SK-N-SH (cell line): ENCODE measurements around the gene PKP1. TPM values are rescaled to one million over a fixed set of nuclear protein-coding genes. Genes with fewer than 3 reads are reported as not detected.
A peak's percentile ranks its signal among the peaks of the same experiment; 100 is the strongest.

ENCODE experiments used
- CTCF ChIA-PET: fragments of 300-600, 350-600 bp; formaldehyde crosslinking; extraction: SDS; loops from one replicate; lab custom pipeline; 2021; lab: Yijun Ruan, JAX
- POLR2A ChIA-PET: fragments of 350-600 bp; sonication (Branson Sonifier 250); formaldehyde crosslinking; extraction: SDS; loops from one replicate; lab custom pipeline; 2020; ENCODE audit warnings: antibody characterized with exemption, inconsistent platforms; lab: Yijun Ruan, JAX
- DNase-seq: peaks from one replicate; pipeline ENCODE4 v3.0.0; 2012
- H2AFZ ChIP-seq: fragments of 200-600 bp; sonication (generic); 2 replicates; pipeline ENCODE4 v1.8.1; 2016; ENCODE audit warnings: antibody characterized with exemption, mild to moderate bottlenecking, low read depth
- H3F3A ChIP-seq: fragments of 200-600 bp; sonication (generic); replicated peaks from 2 replicates; pipeline ENCODE3; 2016; ENCODE audit warnings: antibody characterized with exemption, mild to moderate bottlenecking; ENCODE audit not compliant: insufficient read depth
- H3K27ac ChIP-seq, 2 experiments: fragments of 200-500 bp in 1 of 2; fragments of 200-600 bp in 1 of 2; sonication (Bioruptor generic) in 1 of 2; sonication (generic), shearing (Covaris generic) in 1 of 2; 2 replicates each; pipeline versions ENCODE4 v1.5.1 to v1.6.1; 2014 to 2016; ENCODE audit warnings: low read depth in 2 of 2, inconsistent platforms in 1 of 2, low read length in 1 of 2, mild to moderate bottlenecking in 1 of 2, mixed read lengths in 1 of 2
- H3K27me3 ChIP-seq: fragments of 200-600 bp; sonication (generic), shearing (Covaris generic); 2 replicates; pipeline ENCODE4 v1.6.1; 2016; ENCODE audit warnings: mixed run types; ENCODE audit not compliant: insufficient read depth
- H3K36me3 ChIP-seq, 2 experiments: fragments of 200-500 bp in 1 of 2; fragments of 200-600 bp in 1 of 2; sonication (Bioruptor generic) in 1 of 2; sonication (generic) in 1 of 2; replicated peaks in 1 of 2; 2 replicates each; pipeline versions ENCODE3 to v1.5.1; 2014 to 2016; ENCODE audit warnings: low read length in 1 of 2, mild to moderate bottlenecking in 1 of 2; ENCODE audit not compliant: insufficient read depth in 2 of 2, control insufficient read depth in 1 of 2
- H3K4me1 ChIP-seq, 2 experiments: fragments of 200-500 bp in 1 of 2; fragments of 200-600 bp in 1 of 2; sonication (Bioruptor generic) in 1 of 2; sonication (generic), shearing (Covaris generic) in 1 of 2; 2 replicates each; pipeline versions ENCODE4 v1.5.1 to v1.6.1; 2014 to 2016; ENCODE audit warnings: low read depth in 1 of 2, low read length in 1 of 2, mixed run types in 1 of 2; ENCODE audit not compliant: insufficient read depth in 2 of 2, control insufficient read depth in 1 of 2
- H3K4me2 ChIP-seq: fragments of 200-600 bp; sonication (generic), shearing (Covaris generic); 2 replicates; pipeline ENCODE4 v1.6.1; 2017; ENCODE audit warnings: mixed run types
- H3K4me3 ChIP-seq, 2 experiments: fragments of 200-500 bp in 1 of 2; fragments of 200-600 bp in 1 of 2; sonication (Bioruptor generic) in 1 of 2; sonication (generic), shearing (Covaris generic) in 1 of 2; 2 replicates each; pipeline versions ENCODE4 v1.5.1 to v1.8.1; 2014 to 2016; ENCODE audit warnings: low read depth in 2 of 2, inconsistent platforms in 1 of 2, low read length in 1 of 2, mild to moderate bottlenecking in 1 of 2, mixed read lengths in 1 of 2, moderate library complexity in 1 of 2
- H3K79me2 ChIP-seq: fragments of 200-600 bp; sonication (generic); 2 replicates; pipeline ENCODE4 v1.8.1; 2017; ENCODE audit warnings: mild to moderate bottlenecking; ENCODE audit not compliant: insufficient read depth
- H3K9ac ChIP-seq: fragments of 200-600 bp; sonication (generic); 2 replicates; pipeline ENCODE4 v1.6.1; 2017; ENCODE audit warnings: mixed run types
- H3K9me2 ChIP-seq: fragments of 200-600 bp; sonication (generic); 2 replicates; pipeline ENCODE4 v1.6.1; 2017; ENCODE audit warnings: mixed run types
- H3K9me3 ChIP-seq: fragments of 200-600 bp; sonication (generic); 2 replicates; pipeline ENCODE4 v1.6.1; 2017; ENCODE audit warnings: mixed run types, mild to moderate bottlenecking, moderate library complexity
- H4K20me1 ChIP-seq: fragments of 200-600 bp; sonication (generic); 2 replicates; pipeline ENCODE4 v1.6.1; 2017; ENCODE audit warnings: mild to moderate bottlenecking, mixed run types; ENCODE audit not compliant: insufficient read depth
- MXI1 ChIP-seq: IDR thresholded peaks from 2 replicates; pipeline ENCODE4 v1.6.1; 2012; ENCODE audit warnings: mild to moderate bottlenecking, low read depth, low read length, improper control_type of control experiment
- RXRA ChIP-seq: IDR thresholded peaks from 2 replicates; pipeline ENCODE4 v1.4.0; 2012; ENCODE audit warnings: low read depth, mild to moderate bottlenecking, borderline replicate concordance
- SIN3A ChIP-seq: IDR thresholded peaks from 2 replicates; pipeline ENCODE4 v1.6.1; 2012; ENCODE audit warnings: low read depth, mild to moderate bottlenecking, low read length, moderate library complexity, borderline replicate concordance
- TEAD4 ChIP-seq: IDR thresholded peaks from 2 replicates; pipeline ENCODE4 v1.4.0; 2012; ENCODE audit warnings: mild to moderate bottlenecking, borderline replicate concordance; ENCODE audit not compliant: insufficient read depth
- WGBS: methylation state at CpG from one replicate; pipeline ENCODE4 v1.1.6; 2017; ENCODE audit warnings: low lambda C conversion rate; 5-methylcytosine and 5-hydroxymethylcytosine counted together
- polyA plus RNA-seq, 3 experiments: library from polyadenylated mRNA; depleted of rRNA; stranded (reverse); fragments of >200 nt; gene quantifications; 2 replicates each; pipeline ENCODE4 v1.2.3, GENCODE V29; 2012
- TF ChIP-seq, protein P1 (sequence below): IDR thresholded peaks from 2 replicates; pipeline ENCODE4 v1.6.1; 2012; ENCODE audit warnings: mild to moderate bottlenecking, low read depth, low read length, moderate library complexity
- TF ChIP-seq, protein P2 (sequence below): IDR thresholded peaks from 2 replicates; pipeline ENCODE4 v1.4.0; 2012; ENCODE audit warnings: low read depth, borderline replicate concordance
- TF ChIP-seq, protein P3 (sequence below): fragments of 150-350 bp; IDR thresholded peaks from 2 replicates; pipeline ENCODE4 v1.6.1; 2016; ENCODE audit warnings: mild to moderate bottlenecking, low read depth, low read length

PKP1 gene
- polyA plus RNA-seq, 1 of the 3 experiments (the other 2 are of a cell fraction): not detected

DNA sequence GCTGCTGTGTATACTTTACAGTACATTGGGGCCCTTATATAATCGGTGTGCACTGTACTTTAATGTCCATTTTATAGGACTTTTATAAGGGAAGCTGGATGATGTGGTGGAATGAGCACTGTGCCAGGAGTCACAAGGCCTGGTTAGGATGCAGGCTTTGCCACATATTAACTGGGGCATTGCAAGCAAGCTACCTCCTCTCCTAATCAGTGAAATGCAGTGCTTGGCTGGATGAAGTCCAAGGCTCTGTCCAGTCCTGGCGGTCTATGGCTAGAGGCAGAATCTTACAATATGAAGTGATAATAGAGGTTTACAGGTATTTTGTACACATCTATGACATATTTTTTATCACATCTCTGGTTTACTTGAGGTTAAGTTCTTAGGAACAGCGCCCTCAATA lies 1.7 kb upstream of the PKP1 start:
- 74% methylated on average over 3 of the region's 3 CpGs for WGBS
- no peaks in the 10 kb centered on the region for H4K20me1 ChIP-seq
- no peak for TF ChIP-seq MXI1
- no peak for TF ChIP-seq SIN3A
- TF ChIP-seq, protein P1, sequence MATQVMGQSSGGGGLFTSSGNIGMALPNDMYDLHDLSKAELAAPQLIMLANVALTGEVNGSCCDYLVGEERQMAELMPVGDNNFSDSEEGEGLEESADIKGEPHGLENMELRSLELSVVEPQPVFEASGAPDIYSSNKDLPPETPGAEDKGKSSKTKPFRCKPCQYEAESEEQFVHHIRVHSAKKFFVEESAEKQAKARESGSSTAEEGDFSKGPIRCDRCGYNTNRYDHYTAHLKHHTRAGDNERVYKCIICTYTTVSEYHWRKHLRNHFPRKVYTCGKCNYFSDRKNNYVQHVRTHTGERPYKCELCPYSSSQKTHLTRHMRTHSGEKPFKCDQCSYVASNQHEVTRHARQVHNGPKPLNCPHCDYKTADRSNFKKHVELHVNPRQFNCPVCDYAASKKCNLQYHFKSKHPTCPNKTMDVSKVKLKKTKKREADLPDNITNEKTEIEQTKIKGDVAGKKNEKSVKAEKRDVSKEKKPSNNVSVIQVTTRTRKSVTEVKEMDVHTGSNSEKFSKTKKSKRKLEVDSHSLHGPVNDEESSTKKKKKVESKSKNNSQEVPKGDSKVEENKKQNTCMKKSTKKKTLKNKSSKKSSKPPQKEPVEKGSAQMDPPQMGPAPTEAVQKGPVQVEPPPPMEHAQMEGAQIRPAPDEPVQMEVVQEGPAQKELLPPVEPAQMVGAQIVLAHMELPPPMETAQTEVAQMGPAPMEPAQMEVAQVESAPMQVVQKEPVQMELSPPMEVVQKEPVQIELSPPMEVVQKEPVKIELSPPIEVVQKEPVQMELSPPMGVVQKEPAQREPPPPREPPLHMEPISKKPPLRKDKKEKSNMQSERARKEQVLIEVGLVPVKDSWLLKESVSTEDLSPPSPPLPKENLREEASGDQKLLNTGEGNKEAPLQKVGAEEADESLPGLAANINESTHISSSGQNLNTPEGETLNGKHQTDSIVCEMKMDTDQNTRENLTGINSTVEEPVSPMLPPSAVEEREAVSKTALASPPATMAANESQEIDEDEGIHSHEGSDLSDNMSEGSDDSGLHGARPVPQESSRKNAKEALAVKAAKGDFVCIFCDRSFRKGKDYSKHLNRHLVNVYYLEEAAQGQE: peak; percentile 69; the same call in 1 of the 2 replicates
- no peak overlapping the region for H3K27ac ChIP-seq
- H3K9me2 ChIP-seq: no peaks in the 10 kb centered on the region
- no peak overlapping the region for H3K9ac ChIP-seq
- H3K79me2 ChIP-seq: no peaks in the 10 kb centered on the region
- H3K36me3 ChIP-seq: no peaks in the 10 kb centered on the region
- POLR2A ChIA-PET: no interaction called here
- H3F3A ChIP-seq: no peaks in the 10 kb centered on the region
- no peak overlapping the region for H3K4me3 ChIP-seq
- CTCF ChIA-PET: interaction anchor here (0.9 to 3.0 kb wide), 9 partner anchors 9 to 83 kb away, joined by 3 to 12 read pairs (median 3); no protein-coding TSS in a partner anchor
- peaks cover 0 to 17% of the 10 kb centered on the region in 2 experiments; a peak in 2 of 4 replicates for H3K4me1 ChIP-seq
- H2AFZ ChIP-seq: no peak overlapping the region
- H3K4me2 ChIP-seq: no peak overlapping the region
- DNase-seq: peak; percentile 60
- peaks cover 5% of the 10 kb centered on the region; the same call in 1 of the 2 replicates for H3K27me3 ChIP-seq
- H3K9me3 ChIP-seq: no peaks in the 10 kb centered on the region

DNA sequence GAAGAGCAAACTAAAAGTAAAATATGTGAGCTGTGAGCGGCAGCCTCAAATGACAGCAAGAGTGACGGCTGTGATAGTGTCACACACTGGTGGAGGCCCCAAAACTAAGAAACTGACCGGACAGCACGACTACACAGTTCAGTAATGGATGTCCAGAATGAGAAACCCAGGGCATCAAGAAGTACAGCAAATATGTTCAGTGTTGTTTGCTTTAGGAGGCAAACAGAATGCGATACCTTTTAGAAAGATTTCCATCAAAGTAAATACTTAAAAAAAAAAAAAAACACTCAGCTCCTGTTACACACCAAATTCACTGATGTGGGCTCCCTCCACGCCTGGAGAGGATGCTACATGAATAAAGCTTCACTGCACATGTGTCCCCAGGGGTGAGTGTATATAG lies 1.1 kb upstream of the PKP1 start:
- H3K27ac ChIP-seq: no peak overlapping the region
- no peak overlapping the region for H2AFZ ChIP-seq
- no peak overlapping the region for H3K4me3 ChIP-seq
- no peak overlapping the region for H3K4me2 ChIP-seq
- WGBS: 62% methylated on average over 6 of the region's 6 CpGs
- no peaks in the 10 kb centered on the region for H3K36me3 ChIP-seq
- H3K9me2 ChIP-seq: no peaks in the 10 kb centered on the region
- DNase-seq: no peak
- ChIA-PET CTCF (interaction anchor here (0.6 to 3.0 kb wide), 8 partner anchors 8 to 231 kb away, joined by 3 to 12 read pairs (median 4); no protein-coding TSS in a partner anchor), POLR2A (no interaction called here)
- no peaks in the 10 kb centered on the region for H3K79me2 ChIP-seq
- H4K20me1 ChIP-seq: no peaks in the 10 kb centered on the region
- peaks cover 0 to 17% of the 10 kb centered on the region in 2 experiments; a peak in 2 of 4 replicates for H3K4me1 ChIP-seq
- TF ChIP-seq TEAD4 (no peak), RXRA (no peak)
- TF ChIP-seq, protein P2, sequence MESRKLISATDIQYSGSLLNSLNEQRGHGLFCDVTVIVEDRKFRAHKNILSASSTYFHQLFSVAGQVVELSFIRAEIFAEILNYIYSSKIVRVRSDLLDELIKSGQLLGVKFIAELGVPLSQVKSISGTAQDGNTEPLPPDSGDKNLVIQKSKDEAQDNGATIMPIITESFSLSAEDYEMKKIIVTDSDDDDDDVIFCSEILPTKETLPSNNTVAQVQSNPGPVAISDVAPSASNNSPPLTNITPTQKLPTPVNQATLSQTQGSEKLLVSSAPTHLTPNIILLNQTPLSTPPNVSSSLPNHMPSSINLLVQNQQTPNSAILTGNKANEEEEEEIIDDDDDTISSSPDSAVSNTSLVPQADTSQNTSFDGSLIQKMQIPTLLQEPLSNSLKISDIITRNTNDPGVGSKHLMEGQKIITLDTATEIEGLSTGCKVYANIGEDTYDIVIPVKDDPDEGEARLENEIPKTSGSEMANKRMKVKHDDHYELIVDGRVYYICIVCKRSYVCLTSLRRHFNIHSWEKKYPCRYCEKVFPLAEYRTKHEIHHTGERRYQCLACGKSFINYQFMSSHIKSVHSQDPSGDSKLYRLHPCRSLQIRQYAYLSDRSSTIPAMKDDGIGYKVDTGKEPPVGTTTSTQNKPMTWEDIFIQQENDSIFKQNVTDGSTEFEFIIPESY: no peak
- TF ChIP-seq, protein P3, sequence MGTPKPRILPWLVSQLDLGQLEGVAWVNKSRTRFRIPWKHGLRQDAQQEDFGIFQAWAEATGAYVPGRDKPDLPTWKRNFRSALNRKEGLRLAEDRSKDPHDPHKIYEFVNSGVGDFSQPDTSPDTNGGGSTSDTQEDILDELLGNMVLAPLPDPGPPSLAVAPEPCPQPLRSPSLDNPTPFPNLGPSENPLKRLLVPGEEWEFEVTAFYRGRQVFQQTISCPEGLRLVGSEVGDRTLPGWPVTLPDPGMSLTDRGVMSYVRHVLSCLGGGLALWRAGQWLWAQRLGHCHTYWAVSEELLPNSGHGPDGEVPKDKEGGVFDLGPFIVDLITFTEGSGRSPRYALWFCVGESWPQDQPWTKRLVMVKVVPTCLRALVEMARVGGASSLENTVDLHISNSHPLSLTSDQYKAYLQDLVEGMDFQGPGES: no peak
- no peaks in the 10 kb centered on the region for H3K9me3 ChIP-seq
- H3F3A ChIP-seq: no peaks in the 10 kb centered on the region
- peaks cover 5% of the 10 kb centered on the region; the same call in 1 of the 2 replicates for H3K27me3 ChIP-seq
- no peak overlapping the region for H3K9ac ChIP-seq
